Measurements from ENCODE around the gene TRMU.

GRCh38 chr22:46315976-46316375 is 19.5 kb upstream of the TRMU start:
- no peak for TF ChIP-seq CTCF (IDR thresholded peaks at IDR 0.05)
- no peak for TF ChIP-seq REST (IDR thresholded peaks at IDR 0.05; ENCODE audit: insufficient read depth in 1 of 2, low read depth in 2 of 2, low read length in 1 of 2)
